COLO668 (cell line): ENCODE results near the gene VPS26B.
"Not testable (repeated sequence)": the region's sequence is repeated elsewhere in the genome, so short reads cannot be mapped to it uniquely, and the experiment has no call there.

Experiments
- DNase-seq: peaks from one replicate; lab custom pipeline; 2025; ENCODE audit not compliant: unreplicated experiment; lab: John Stamatoyannopoulos, UW

VPS26B gene

DNA sequence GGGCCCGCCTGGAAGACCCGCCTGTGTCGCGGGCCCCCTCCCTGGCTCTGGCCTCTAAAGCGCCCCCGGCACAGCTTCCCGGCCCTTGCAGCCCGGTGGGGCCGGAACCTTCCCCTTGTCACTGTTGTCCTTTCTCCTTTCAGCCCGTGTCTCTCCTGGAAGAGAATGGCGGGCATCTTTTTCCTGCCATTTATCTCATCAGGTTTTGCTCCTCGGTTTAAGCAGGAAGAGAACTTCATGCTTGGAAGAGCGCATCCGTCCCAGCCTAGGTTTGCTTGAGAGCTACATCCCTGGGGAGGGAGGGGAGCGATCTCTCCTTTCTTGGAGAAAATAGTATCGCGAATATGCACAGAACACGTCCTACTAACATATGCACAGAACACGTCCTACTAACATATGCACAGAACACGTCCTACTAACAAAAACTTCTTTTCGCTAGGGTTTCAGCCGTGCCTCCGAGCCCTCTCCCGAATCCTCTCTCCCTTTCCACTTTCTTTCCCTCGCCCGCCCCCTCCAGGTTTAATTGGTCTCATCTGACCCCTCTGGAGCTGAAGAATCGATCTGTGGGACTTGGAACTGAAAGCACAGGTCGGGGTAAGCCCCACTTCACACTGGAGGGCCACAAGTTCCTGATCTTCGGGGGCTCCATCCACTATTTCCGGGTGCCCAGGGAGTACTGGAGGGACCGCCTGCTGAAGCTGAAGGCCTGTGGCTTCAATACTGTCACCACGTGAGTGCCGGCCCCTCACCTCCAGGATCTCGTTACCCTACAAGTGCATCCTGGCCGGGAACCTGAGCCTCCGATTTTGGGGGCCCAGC is 52.9 kb downstream of the VPS26B start:
- DNase-seq = no peak

DNA sequence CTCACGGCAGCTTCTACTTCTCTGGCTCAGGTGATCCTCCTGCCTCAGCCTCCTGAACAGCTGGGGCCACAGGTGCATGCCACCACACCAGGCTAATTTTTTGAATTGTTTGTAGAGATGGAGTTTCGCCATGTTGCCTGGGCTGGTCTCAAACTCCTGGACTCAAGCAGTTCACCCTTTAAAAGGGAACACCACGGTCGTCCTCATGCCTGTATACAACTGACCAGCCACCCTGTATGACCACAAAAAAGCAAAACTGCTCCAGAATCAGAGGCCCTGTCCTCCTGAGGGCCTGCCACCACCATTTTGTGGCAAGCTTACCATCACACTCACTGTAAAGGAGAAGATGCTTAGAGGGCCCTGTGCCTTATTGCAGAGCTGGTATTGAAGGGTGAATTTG is 53.9 kb downstream of the VPS26B start:
- no peak for DNase-seq

DNA sequence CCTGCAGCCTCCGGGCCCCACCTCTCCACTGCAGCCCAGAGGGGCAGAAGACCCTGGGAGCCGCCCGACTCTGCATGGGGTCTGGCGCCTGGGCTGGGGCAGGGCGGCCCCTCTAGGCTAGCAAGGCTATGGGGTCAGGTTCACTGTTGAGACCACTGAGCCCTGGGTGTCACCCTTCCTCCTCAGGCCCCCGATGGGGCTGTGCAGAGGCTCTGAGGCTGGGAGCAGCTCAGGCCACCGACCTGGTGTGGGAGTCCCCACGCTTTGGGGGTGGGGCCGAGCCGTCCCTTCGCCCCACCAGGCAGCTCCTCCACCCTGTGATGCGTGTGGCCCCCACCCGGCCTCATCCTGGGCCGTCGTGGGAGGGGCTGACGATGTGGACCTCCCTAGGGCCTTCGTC is 57.2 kb downstream of the VPS26B start:
- not testable (repeated sequence) for DNase-seq

DNA sequence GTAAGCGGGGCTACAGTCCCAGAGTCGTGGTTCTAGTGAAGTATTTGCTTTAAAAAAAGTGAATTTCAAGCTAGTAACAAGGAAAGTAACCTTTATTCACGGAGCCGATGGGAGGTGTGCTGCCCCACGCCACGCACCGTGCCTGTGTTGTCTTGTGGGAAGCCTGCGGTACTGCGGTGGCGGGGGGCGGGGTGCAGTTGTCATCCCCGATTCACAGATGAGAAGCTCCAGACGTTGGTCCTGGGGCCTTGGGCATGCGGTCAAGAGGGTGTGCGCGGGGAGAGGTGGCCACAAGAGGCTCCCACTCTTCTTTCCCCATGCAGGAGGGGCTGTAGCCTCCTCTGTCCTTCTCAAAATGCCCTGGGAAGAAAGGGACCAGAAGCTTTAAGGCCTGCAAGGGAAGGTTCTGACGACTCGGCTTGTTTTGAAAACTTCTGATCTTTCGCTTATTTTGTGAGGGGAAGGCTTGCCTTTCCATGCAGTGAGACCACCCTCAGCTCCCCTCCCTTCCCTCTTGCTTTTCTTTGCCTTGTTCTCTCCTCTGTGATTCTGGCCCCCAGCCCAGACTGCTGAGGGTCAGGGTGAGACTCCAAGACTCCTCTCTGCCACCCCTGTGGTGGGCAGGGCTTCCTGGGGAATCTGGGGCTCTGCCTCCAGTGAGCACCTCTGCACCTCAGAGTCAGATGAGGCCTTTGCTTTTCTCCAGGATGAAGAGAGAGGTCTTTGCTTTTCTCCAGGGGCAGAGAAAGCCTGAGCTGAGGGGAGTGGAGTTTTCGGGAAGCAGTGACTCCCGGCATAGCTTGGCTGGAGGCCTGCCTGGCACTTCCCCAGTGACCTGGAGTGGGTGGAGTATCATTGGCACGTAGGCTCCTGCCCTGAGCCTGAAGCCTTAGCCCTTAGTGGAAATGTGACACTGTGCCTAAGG is 57.9 kb downstream of the VPS26B start:
- DNase-seq = no peak

DNA sequence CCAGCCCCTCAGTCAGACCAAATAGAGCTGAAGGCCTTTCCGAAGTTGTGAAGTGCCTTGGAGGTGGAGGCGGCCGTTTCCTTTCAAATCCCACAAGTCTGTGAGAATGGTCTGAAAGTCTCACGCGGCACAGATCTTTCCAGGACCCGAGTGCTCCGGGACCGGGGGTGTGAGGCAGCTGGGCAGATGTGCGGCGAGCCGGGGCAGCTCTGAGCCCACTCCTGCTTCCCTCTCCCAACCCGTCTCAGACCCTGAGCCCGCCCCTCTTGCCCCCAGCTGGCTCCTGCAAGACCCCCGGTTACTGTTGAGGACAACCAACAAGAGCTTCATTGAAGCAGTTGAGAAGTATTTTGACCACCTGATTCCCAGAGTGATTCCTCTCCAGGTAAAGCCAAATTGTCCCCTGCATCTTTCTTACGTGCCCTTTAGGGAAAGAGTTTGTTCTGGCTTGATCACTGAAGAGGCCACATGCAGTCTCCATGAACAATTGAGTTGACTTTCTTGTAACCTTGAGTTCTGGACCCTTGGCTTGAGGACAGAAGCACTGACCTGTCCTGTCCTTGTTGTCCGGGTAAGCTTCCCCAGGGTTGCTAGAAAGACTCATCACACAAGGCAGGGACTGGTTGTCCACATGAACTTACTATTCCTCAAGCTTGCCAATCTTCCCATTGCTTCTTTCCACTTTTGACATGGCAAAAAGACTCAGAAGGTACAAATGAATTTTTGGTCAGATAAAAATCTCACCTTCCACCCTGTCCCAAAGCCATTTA is 59.2 kb downstream of the VPS26B start:
- no peak for DNase-seq

DNA sequence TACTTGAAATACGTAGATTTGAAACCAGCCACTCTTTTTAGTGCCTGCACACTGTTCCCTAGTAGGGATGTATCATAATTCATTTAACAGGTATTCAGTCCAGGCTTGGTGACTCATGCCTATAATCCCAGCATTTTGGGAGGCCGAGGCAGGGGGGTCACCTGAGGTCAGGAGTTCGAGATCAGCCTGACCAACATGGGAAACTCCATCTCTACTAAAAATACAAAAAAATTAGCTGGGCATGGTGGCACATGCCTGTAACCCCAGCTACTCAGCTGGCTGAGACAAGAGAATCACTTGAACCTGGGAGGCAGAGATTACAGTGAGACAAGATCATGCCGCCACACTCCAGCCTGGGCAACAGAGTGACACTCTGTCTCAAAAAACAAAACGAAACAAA is 59.9 kb downstream of the VPS26B start:
- DNase-seq = not testable (repeated sequence)

DNA sequence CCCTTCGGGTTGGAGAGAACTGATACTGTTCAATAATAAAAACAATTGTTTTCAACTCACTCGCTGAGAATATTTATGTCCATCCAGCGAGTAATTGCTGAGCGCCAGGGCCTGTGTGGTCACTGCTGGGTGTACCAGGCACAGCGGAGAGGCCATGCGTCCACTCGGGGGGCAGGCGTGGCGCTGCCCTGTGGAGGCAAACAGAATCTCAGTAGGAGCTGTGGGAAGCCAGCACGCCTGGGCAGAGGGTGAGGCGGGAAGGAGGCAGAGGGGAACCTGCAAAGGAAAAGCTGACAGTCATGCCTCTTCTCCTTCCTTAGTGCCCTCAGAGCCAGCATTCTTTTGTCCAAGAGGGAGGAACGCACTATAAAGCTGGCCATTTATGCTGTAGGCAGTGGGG is 63.1 kb downstream of the VPS26B start:
- DNase-seq = no peak

DNA sequence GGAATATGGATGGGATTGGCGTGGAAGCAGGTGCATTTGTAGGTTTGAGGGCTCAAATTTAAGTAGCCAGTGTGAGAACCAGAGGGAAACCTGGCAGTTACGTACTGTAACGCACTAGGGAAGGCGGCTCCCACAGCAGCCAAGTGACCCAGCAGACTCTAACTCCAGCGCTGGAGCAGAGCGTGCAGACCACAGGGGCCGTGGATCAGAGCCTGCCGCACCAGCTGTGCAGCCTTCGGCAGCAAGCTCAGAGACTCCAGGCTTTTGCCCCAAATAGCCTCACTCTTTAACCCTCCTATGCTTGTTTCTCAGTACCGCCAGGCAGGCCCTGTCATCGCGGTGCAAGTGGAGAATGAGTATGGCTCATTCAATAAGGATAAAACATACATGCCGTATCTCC is 64.0 kb downstream of the VPS26B start:
- DNase-seq = no peak

DNA sequence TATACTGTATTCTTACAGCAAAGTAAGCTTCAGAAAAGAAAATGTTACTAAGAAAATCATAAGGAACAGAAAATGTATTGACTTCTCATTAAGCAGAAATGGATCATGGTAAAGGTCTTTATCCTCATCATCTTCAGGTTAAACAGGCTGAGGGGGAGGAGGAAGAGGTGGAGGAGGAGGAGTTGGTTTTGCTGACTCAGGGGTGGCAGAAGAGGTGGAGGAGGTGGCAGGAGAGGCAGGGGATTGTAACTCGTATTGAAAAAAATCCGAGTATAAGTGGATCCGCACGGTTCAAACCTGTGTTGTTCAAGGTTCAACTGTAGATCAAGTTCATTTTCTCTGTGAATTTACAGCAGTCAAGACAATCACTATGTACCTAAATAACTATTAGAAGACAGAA is 64.7 kb downstream of the VPS26B start:
- DNase-seq = no peak

DNA sequence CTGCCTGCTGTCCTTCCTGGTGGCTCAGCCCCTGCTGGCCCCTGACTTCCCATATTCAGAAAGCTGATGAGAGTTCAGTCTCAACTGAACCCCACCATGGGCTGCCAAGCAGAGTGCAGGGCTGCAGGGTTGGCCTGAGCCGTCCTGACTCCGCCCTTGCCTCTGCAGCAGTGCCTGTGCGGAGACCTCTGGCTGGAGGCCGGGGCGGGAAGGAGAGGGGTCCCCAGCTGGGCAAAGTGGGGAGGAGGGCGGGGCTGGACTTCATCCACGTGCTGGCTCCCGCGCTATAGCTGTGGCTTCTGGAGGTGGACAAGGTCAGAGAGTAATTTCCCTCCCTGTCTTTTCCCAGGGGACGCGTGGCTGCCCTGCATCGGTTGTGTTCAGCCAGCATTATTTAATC is 65.3 kb downstream of the VPS26B start:
- DNase-seq = no peak

DNA sequence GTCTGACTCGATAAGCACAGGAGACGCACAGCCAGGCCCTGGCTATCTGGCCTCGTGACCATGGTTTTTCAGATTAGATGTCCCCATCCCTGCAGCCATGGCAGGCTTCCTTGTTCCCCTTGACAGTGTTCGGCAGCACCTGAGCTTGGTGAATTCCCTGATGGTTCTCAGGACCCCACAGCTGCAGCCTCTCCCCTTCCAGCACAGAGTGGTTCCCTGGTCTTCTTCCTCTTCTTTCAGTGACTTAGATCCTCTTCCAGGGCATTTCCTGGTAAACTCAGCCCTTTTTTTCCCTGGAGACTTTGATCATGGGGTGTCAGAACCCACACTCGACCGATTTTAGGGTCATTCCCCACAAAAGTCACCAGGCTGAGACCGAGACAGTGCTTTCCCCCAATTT is 66.2 kb downstream of the VPS26B start:
- no peak for DNase-seq

DNA sequence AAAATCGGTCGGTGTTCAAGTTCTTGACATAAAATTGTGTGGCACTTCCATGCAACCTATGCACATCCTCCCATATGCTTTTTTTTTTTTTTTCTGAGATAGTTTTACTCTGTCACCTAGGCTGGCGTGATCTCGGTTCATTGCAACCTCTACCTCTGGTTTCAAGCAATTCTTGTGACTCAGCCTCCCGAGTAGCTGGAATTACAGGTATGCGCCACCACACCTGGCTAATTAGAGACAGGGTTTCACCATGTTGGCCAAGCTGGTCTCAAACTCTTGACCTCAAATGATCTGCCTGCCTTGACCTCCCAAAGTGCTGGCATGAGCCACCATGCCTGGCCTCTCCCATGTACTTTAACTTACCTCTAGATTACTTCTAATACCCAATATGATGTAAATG is 66.7 kb downstream of the VPS26B start:
- DNase-seq = no peak

DNA sequence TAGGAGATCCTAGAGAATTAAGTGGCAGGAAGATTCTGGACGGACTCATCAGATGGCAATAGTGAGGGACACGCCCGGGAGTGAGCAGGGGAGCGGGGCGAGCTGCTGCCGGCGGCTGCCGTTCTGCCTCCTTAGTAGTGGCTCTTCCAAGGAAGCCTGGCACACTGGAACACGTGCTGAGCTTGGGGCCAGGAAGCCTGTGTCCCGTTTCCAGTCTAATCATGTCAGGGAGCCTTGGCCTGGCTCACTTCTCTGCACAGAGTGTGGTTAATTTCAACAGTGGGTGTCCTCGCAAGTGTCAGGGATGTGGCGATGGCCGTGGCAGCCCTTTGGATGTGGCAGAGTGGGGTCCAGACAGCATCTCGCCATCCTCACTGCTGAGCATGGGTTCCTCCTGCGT is 68.2 kb downstream of the VPS26B start:
- DNase-seq = no peak

DNA sequence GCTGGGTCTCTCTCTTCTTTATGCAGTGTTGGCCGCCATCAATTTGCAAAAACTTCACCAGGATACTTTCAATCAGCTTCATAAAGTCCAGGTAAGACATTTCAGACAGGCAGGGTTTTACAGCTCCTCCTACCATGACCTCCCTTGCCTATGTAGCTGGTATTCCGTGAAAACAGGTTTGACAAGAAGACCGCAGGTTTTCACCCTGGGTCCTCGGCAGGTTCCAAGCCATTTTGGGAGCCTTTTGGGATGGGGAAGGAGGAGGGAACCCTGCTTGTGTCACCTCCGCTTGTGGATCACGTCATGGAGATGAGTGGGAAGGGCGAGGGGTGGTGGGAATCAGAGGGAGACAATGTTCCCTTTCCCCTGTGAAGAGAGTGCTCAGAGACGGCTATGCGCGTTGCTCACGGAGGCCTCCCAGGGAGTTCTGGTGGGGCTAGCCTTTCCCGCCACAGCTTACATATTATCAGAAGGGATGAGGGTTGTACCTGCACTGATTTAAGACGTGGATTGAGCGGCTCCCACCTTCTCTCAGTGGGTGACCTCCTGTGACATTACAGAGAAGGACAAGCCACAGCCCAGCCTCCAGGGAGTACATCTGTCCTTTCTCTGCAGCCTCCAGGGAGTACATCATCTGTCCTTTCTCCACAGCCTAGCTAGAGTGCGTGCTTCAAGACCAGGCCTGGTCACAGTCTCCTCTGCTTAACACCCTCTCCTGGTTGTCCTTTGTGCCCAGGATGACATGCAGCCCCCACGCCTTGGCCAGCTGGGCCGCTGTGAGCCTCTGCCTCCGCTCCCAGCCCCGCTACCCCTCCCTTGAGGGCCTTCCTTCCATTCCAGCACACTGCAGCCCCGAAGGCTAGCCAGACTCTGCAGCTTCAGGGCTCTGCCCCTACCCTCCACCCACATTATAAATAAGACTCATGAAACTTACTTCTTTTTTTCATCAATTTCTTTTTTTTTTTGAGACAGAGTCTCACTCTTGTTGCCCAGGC is 68.9 kb downstream of the VPS26B start:
- no peak for DNase-seq

DNA sequence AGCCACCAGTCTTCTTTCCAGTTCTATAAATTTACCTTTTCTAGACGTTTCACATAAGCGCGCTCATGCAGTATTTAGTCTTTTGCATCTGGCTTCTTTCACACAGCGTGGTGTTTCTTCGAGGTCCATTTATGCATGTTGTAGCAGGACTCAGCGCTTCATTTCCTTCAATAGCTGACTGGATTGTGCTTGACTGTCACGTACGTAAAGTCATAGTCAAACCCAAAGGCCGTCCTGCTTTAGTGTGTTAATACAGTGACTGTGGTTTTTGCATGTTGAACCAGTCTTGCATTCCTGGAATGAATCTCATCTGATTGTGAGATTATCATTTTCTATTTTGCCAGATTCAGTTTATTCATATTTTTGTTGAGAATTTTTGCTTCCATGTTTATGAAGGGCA is 70.2 kb downstream of the VPS26B start:
- no peak for DNase-seq
